ENCODE data around the gene CALR3.
A peak's percentile ranks its signal among the peaks of the same experiment; 100 is the strongest.
"Not testable (repeated sequence)": the region's sequence is repeated elsewhere in the genome, so short reads cannot be mapped to it uniquely, and the experiment has no call there.

Gene CALR3, protein sequence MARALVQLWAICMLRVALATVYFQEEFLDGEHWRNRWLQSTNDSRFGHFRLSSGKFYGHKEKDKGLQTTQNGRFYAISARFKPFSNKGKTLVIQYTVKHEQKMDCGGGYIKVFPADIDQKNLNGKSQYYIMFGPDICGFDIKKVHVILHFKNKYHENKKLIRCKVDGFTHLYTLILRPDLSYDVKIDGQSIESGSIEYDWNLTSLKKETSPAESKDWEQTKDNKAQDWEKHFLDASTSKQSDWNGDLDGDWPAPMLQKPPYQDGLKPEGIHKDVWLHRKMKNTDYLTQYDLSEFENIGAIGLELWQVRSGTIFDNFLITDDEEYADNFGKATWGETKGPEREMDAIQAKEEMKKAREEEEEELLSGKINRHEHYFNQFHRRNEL

GRCh38 chr19:16495982-16496612, at the start of gene CALR3, which contains the start of gene C19orf44:
CALR3 (minus strand) TSS chr19:16496167; CDS start chr19:16496129, 38 bp downstream.
C19orf44 (plus strand) TSS chr19:16496394; CDS start chr19:16500793, 4,399 bp downstream.
- peak; percentile 97 for DNase-seq

DNA sequence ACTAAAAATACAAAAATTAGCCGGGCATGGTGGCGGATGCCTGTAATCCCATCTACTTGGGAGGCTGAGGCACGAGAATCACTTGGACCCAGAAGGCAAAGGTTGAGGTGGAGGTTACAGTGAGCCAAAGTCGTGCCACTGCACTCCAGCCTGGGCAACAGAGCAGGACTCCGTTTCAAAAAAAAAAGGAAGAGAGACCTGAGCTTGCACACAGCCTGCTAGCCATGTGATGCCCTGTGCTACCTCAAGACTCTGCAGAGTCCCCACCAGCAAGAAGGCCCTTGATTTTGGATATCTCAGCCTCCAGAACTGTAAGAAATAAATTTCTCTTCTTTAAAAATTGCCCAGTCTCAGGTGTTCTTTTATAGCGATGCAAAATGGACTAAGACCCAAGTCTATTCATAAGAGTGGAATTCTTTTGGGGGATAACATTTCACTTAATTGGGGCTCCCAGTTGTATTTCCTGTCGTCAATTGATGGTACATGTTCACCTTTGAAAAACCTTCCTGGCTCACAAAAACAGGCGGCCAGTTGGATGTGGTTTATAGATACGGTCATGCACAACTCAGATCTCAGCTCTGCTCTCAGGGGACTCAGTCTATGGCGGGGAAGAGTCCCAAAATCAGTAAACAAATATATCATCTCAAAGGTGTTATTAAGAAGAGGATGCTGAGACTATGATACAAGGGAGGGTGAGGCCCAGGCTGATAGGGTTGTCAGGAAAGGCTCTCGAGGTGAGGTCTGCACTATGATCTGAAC, 48.7 kb upstream of the CALR3 start:
- DNase-seq = no peak

GRCh38 chr19:16543734-16544133, 47.8 kb upstream of the CALR3 start:
- DNase-seq = not testable (repeated sequence)

DNA sequence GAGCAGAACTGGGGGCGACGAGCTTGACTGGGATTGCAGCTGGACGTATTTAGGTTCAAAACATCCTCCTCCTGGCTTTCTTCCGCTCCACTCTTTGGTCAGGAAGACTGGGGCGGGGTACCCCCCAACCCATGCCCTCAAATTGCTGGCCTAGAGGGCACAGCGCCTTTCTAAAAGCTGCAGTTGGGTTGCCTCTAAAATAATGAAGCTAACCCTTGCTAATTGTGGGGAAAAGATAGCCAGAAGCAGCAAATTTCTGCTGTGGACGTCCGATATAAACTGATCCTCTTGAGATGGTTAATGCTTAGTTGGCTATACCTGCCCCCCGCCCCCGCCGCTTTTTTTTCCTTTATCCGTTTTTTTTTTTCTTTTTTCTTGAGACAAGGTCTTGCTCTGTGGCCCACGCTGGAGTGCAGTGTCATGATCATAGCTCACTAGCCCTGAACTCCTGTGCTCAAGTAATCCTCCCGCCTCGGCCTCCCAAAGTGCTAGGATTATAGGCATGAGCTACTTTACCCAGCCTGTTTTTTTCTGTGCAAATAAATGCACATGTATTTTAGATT, 47.0 kb upstream of the CALR3 start:
- DNase-seq = peak in 1 of 2 donors; percentile 25

GRCh38 chr19:16542045-16542909, 46.3 kb upstream of the CALR3 start, which contains the start of gene CHERP:
CHERP (minus strand) TSS chr19:16542437; CDS start chr19:16542378, 59 bp downstream.
- peak; percentile 94 to 95 for DNase-seq

DNA sequence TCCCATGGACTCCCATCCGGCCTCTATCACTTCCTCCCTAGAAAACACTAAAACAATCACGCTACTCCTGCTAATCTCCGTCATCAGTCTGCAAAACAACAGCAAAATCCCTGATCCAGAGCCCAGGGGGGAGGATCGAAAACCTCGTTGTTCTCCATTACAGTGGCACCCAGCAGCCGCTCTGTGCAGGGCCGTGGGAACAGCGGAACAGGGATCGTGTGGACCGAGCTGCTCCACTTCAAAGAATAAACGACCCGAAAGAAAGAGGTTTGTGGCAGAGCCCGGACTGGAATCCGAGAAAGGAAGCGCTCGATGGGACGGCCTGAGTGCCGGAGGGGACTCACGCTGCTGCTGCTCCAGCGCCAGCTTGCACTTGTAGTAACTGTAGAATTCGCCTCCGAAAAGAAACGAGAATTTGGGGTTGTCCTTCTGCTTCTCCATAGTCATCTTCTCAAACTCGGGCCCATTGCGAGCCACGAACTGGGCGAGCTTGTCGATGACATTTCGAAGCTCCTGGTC, 45.6 kb upstream of the CALR3 start:
- DNase-seq = peak in 1 of 2 donors; percentile 17

GRCh38 chr19:16540948-16541347, 45.0 kb upstream of the CALR3 start:
- no peak for DNase-seq

DNA sequence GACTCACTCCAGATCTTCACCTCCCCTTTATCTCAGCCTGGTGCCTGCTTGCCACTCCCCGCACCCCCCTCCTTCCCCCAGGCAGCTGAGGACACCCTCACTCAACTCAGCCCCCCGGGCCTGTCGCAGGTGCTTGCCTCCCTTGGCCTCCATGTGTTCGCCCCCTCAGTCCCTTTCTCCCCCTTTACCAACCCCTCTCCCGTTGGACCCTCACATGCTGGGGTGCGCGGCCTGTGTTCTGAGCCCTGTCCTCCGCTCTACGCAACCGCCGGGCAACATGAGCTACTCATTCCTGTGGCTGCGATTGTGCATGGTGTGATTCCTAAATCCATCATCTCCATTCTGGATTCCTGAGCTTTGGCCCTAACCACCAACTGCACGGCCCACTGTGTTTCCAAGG, 41.1 kb upstream of the CALR3 start:
- DNase-seq = no peak

DNA sequence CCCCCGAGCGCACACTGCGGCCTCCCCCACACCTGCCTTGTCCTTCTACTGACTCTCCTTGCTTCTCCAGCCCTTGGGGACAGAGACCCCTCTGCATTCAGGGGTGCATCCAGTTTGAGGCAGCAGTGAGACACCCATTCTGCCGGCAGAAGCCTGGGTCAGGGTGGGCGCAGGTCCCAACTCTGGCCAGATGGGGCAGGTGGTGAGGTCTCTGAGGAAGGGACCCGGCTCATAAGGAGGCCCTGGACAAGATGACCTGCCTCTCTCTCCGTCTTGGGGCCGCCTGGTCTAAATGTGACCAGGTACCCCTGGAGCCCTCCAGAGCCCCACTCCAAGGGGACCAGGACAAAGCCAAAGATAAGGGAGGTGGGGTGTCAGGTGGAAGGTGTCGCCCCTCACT, 40.2 kb upstream of the CALR3 start:
- DNase-seq = no peak

DNA sequence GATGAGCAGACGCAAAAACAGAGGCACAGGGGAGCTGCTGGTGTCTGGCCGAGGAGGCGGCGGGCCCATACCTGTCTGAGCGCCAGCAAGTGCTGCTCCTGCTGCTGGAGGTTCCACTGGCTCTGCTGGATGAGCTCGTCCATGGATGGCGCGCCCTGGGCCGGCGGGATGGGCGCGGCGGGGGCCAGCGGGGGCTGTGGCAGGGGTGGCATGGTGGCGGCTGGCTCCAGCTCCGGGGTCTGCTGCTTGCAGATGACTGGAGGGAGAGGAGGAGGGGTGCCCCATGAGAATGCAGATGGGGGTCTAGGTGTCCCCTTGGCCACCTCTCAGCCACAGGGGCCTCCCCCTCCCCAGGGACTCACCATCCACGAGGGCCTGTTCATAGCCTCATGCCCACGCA, 39.4 kb upstream of the CALR3 start:
- no peak for DNase-seq

GRCh38 chr19:16532440-16533234, 36.7 kb upstream of the CALR3 start:
- DNase-seq = no peak

DNA sequence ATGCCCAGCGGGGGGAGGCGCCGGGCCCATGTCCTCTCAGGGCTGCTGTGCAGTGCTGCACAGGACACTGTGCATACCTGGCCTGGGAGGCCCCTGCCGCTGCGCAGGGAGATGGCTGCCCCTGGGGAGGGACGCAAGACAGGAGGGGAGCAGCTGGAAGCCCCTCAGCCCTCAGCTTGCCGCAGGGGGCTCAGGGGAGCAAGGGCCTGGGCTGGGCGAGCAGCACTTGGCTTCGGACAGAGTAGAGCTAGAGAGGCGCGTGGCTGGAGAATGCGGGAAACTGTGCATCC, 35.4 kb upstream of the CALR3 start:
- DNase-seq = no peak

- DNase-seq = no peak
Measured at GRCh38 chr19:16530540-16531379, 34.8 kb upstream of the CALR3 start.

GRCh38 chr19:16529466-16530144, 33.6 kb upstream of the CALR3 start:
- DNase-seq = no peak

DNA sequence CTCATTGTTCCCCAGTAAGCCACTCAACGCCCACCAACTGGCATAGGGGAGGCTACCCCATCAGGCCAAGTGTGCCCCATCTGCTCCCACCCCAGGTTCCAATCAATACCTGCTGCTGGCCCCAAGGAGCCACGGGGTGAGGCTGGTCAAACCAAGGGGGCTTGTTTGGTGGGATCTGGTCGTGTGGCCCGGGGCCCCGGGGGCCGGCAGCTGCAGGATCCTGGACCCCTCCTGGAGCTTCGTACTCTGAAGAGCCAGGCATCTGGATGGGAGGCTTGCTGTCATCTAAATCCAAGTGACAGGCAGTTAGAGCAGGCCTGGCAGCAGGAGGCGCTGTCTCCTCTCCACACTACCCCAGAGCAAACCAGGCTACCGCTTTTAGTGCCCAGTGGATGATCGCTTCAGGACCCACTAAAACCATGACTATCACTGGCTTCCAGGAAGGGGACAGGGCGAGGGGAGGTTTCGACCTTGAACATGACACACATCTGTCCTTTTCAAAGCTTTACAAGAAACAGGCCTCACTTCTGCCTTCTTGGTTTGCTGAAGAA, 32.1 kb upstream of the CALR3 start:
- peak; percentile 30 to 51 for DNase-seq

- DNase-seq = no peak
Measured at GRCh38 chr19:16527334-16527935, 31.5 kb upstream of the CALR3 start.

DNA sequence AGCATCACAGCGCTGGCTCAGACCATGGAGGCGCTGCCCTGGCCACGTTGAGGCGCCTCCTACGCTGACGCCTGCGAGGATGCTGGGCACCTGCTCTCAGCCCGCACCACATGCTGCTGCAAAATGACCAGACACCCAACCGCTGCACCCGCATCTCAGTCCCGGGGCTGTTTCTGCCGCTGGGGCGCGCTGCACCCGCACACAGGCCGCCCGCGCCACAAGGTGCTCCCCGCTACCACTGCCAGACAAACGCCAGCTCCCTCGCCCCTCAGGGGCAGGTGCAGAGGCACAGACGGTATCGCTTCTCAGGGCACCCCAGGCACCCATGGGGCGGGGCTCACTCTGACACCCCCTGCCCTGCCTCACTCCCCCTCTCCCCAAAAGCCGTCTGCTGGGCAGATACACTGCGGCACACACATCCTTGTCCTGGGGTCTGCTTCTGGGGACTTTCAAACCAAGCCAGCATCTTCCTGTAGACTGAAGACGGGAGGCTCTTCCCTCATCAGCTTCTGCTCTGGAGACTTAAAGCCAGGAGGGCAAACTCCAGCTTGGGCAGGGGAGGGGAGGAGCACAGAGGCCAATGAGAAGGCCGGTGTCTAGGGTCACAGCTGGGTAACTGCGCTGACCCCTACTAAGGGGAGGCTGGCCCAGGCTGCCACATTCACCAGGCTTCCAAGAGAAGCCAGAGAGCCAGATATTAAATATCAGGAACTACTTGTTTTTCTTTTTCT, 29.9 kb upstream of the CALR3 start:
- DNase-seq = no peak
